Adipocyte (in vitro differentiated cells): Measurements from ENCODE around the gene HTR3C.
"Not testable (repeated sequence)": the region's sequence is repeated elsewhere in the genome, so short reads cannot be mapped to it uniquely, and the experiment has no call there.

Experiments used
- DNase-seq: peaks from one replicate; pipeline ENCODE4 v3.0.0-alpha.2; 2015; ENCODE audit warnings: low read depth
- H3K27me3 ChIP-seq: replicated peaks from 2 replicates; pipeline ENCODE4 v1.7.0; 2013; ENCODE audit warnings: mild to moderate bottlenecking, low read length, moderate library complexity; ENCODE audit not compliant: control insufficient read depth, insufficient read depth
- H3K36me3 ChIP-seq: 2 replicates; pipeline ENCODE4 v1.7.0; 2013; ENCODE audit warnings: low read length, mild to moderate bottlenecking, moderate library complexity; ENCODE audit not compliant: control insufficient read depth, insufficient read depth, severe bottlenecking
- H3K4me1 ChIP-seq: 2 replicates; pipeline ENCODE4 v1.7.0; 2013; ENCODE audit warnings: mild to moderate bottlenecking, low read length, moderate library complexity; ENCODE audit not compliant: control insufficient read depth, insufficient read depth
- H3K4me3 ChIP-seq: 2 replicates; pipeline ENCODE4 v1.7.0; 2013; ENCODE audit warnings: mild to moderate bottlenecking, low read length, moderate library complexity
- H3K9ac ChIP-seq: 2 replicates; pipeline ENCODE4 v1.7.0; 2013; ENCODE audit warnings: mild to moderate bottlenecking, low read length, moderate library complexity
- H3K9me3 ChIP-seq: 2 replicates; pipeline ENCODE4 v1.7.0; 2013; ENCODE audit warnings: mild to moderate bottlenecking, low read length, moderate library complexity; ENCODE audit not compliant: control insufficient read depth

Gene HTR3C

GRCh38 chr3:184052767-184053166, at the start of gene HTR3C:
Gene HTR3C, plus strand, starts transcription at chr3:184053047. Its CDS starts 34 bp downstream, at chr3:184053081.
- H3K4me1 ChIP-seq, result peaks cover 4% of the 10 kb centered on the region
- H3K27me3 ChIP-seq, result peaks cover 24% of the 10 kb centered on the region
- H3K4me3 ChIP-seq, result no peak within 1 kb of the TSS
- no peak for DNase-seq
- no peak within 1 kb of the TSS for H3K9ac ChIP-seq
- H3K9me3 ChIP-seq, result no peaks in the 10 kb centered on the region
- H3K36me3 ChIP-seq, result no peaks in the 10 kb centered on the region

GRCh38 chr3:184003187-184003967, 49.5 kb upstream of the HTR3C start:
- Histone ChIP-seq H3K4me3 (peak overlapping the region; percentile 54), H3K36me3 (peaks cover 4% of the 10 kb centered on the region), H3K9ac (peak overlapping the region; percentile 50), H3K9me3 (no peaks in the 10 kb centered on the region), H3K27me3 (no peaks in the 10 kb centered on the region), H3K4me1 (peaks cover 38% of the 10 kb centered on the region)
- peak; percentile 71 for DNase-seq

- H3K9me3 ChIP-seq, result no peaks in the 10 kb centered on the region
- H3K9ac ChIP-seq, result peak overlapping the region; percentile 50
- no peak overlapping the region for H3K4me3 ChIP-seq
- peaks cover 9% of the 10 kb centered on the region for H3K36me3 ChIP-seq
- no peaks in the 10 kb centered on the region for H3K27me3 ChIP-seq
- DNase-seq, result no peak
- peaks cover 37% of the 10 kb centered on the region for H3K4me1 ChIP-seq
These were observed 48.4 kb upstream of the HTR3C start for GRCh38 chr3:184004476-184004875.

- no peaks in the 10 kb centered on the region for H3K27me3 ChIP-seq
- H3K4me3 ChIP-seq, result no peak overlapping the region
- H3K9me3 ChIP-seq, result no peaks in the 10 kb centered on the region
- peak overlapping the region; percentile 22 for H3K9ac ChIP-seq
- H3K4me1 ChIP-seq, result peaks cover 37% of the 10 kb centered on the region
- H3K36me3 ChIP-seq, result peaks cover 11% of the 10 kb centered on the region
- peak; percentile 16 for DNase-seq
These were observed 46.8 kb upstream of the HTR3C start for GRCh38 chr3:184005941-184006507.

GRCh38 chr3:184007143-184007813, 45.6 kb upstream of the HTR3C start:
- DNase-seq, H3K9me3 ChIP-seq, H3K4me3 ChIP-seq, H3K27me3 ChIP-seq, H3K9ac ChIP-seq: not testable (repeated sequence)
- Histone ChIP-seq H3K4me1 (peaks cover 37% of the 10 kb centered on the region), H3K36me3 (peaks cover 21% of the 10 kb centered on the region)

- DNase-seq, result no peak
- no peaks in the 10 kb centered on the region for H3K9me3 ChIP-seq
- H3K27me3 ChIP-seq, result no peaks in the 10 kb centered on the region
- H3K4me3 ChIP-seq, result no peak overlapping the region
- H3K36me3 ChIP-seq, result peaks cover 27% of the 10 kb centered on the region
- H3K4me1 ChIP-seq, result peaks cover 31% of the 10 kb centered on the region
- no peak overlapping the region for H3K9ac ChIP-seq
These were observed 44.7 kb upstream of the HTR3C start for GRCh38 chr3:184008161-184008560.

- Histone ChIP-seq H3K27me3 (no peaks in the 10 kb centered on the region), H3K4me3 (no peak overlapping the region), H3K4me1 (peaks cover 21% of the 10 kb centered on the region), H3K36me3 (peaks cover 31% of the 10 kb centered on the region), H3K9me3 (no peaks in the 10 kb centered on the region), H3K9ac (no peak overlapping the region)
- DNase-seq, result no peak
These were observed 41.5 kb upstream of the HTR3C start for GRCh38 chr3:184011230-184011876.

- H3K9ac ChIP-seq, result no peak overlapping the region
- H3K36me3 ChIP-seq, result peaks cover 31% of the 10 kb centered on the region
- H3K4me3 ChIP-seq, result no peak overlapping the region
- H3K4me1 ChIP-seq, result peaks cover 22% of the 10 kb centered on the region
- no peaks in the 10 kb centered on the region for H3K9me3 ChIP-seq
- no peak for DNase-seq
- no peaks in the 10 kb centered on the region for H3K27me3 ChIP-seq
These were observed 40.6 kb upstream of the HTR3C start for GRCh38 chr3:184011937-184012889.

GRCh38 chr3:184015381-184016019, 37.3 kb upstream of the HTR3C start:
- no peak for DNase-seq
- no peak overlapping the region for H3K9ac ChIP-seq
- no peaks in the 10 kb centered on the region for H3K27me3 ChIP-seq
- H3K36me3 ChIP-seq, result peaks cover 22% of the 10 kb centered on the region
- H3K9me3 ChIP-seq, result no peaks in the 10 kb centered on the region
- H3K4me3 ChIP-seq, result peak overlapping the region; percentile 16
- peaks cover 25% of the 10 kb centered on the region for H3K4me1 ChIP-seq

- peaks cover 25% of the 10 kb centered on the region for H3K4me1 ChIP-seq
- H3K27me3 ChIP-seq, result peaks cover 2% of the 10 kb centered on the region
- H3K9ac ChIP-seq, result no peak overlapping the region
- peak overlapping the region; percentile 99 for H3K4me3 ChIP-seq
- peaks cover 18% of the 10 kb centered on the region for H3K36me3 ChIP-seq
- H3K9me3 ChIP-seq, result no peaks in the 10 kb centered on the region
- no peak for DNase-seq
These were observed 36.7 kb upstream of the HTR3C start for GRCh38 chr3:184016169-184016570.
